NCI-H524 treated with DMSO at 0.1 percent for 48 hours (cell line): Measurements from ENCODE around the gene HDAC9.
"Not testable (repeated sequence)": the region's sequence is repeated elsewhere in the genome, so short reads cannot be mapped to it uniquely, and the experiment has no call there.

Experiments used
- DNase-seq: peaks from one replicate; lab custom pipeline; 2025; lab: John Stamatoyannopoulos, UW

The HDAC9 gene

GRCh38 chr7:18900236-18900635, 404.7 kb downstream of the HDAC9 start:
- peak; percentile 69 for DNase-seq

DNA sequence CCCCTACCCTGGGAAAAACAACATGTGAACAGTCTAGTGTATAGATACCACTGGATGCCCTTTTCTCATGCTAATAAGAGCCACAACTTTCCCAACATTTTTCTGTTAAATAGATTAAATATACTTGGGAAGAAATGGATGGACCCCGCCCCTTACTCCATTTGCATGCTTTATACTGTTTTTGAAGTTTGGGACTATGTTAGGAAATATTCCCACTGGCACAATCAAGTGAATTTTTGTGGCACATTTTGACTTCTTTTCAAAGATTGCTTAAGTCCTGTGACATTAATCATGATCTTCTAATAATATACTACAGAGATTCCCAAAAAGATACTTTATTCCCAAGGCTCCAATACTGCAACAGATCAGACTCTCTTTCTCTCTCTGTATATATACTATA, 405.3 kb downstream of the HDAC9 start:
- no peak for DNase-seq

DNA sequence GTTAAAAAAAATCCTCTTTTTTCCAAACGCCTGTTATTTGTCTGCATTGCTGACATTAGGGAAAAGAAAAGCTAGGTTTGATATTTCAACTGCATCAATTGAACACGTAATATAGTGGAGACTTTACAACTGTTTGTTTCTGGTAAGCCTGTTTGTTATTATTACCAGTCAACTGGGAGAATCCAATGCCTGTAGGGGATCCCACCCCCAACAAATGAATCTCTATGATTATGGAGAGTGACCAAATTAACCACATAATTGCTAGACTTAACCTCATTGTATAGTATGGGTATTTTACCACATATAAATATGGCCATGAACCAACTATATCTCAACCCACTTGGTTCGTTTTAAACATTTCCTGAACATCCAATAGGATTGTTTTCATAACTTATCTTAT, 405.8 kb downstream of the HDAC9 start:
- DNase-seq, result no peak

DNA sequence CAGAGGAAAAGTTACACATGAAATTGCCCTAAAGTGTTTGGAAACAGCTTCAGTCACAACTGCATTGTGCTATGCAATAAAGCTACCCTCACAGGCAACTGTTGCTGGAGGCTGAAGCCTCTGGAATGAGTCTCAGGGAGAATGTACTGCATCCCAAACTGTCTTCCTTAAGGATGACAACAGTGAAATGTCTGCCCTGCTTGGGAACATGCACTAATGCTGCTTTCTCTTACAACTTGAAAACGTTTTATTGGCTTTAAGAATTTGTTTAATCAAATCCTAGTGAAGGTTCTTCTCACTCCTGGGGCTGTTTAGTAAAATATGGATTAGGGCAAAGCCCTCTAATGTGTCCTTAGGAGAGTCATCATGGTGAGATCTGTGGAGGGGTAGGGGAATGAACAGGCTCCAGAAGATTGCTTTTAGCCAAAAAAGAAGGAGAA, 406.5 kb downstream of the HDAC9 start:
- DNase-seq, result no peak

GRCh38 chr7:18902892-18903291, 407.3 kb downstream of the HDAC9 start:
- no peak for DNase-seq

- DNase-seq, result no peak
Observed at GRCh38 chr7:18903695-18904094, 408.1 kb downstream of the HDAC9 start.

DNA sequence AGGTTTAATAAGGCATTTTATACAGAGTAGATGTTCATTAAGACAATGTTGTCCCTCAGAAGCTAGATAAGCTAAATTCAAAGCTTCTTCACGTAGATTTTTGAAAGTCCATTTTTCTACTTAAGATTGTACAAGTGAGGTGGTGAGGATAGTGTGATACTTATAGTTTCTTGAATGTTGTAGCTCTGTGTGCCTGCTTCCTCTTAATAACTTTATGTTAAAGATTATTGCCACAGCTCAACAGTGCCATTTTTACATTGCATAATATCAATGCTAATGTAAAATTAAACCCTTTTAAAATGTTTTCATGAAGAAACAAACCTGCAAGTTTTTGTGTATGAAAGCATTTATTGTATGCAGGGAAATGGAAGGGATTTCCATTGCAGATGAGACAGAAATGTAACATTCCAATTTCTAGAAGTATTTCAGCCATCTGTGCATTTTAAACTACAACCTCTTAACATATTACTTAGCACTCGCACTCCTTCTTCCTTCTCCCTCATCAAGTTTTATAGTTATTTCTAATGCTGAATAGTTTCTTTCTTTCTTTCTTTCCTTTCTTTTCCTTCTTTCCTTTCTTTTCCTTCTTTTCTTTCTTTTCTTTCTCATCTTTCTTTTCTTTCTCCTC, 409.9 kb downstream of the HDAC9 start:
- DNase-seq, result no peak

DNA sequence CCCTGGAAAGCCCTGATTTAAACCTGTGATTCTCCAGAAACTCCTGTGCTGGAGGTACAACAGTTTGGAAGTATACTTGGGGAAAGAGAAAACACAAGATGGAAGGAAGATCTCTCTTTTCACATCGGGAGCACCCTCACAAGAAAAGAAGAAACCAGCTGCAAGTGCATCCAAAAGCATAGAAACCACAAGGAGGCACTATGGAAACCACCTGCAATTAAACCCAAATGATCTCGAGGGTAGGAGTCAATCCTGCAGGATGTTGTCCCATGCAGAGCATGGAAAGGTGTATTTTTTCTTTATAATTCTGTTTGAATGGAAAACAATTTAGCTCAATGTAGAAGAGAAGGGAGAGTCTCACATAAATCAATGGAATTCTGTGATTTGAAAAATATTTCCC, 411.4 kb downstream of the HDAC9 start:
- DNase-seq, result no peak

DNA sequence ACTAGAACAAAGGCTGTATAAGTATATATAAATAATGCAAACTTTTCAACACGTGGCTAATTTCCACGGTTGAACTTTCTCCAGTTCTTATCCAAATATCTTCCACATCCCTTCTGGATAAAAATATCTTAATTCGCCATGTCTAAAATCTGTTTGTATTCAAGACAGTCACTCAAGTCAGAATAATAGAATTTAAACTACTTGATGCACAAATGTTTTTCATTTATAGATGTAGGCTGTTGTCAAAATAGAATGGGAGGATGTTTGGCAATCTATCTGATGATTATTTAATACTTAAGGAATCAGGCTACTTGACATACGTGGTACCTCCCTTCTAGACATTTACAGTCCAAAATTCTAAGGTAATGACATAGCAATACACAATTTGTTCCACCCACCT, 417.6 kb downstream of the HDAC9 start:
- DNase-seq, result no peak

- no peak for DNase-seq
Observed at GRCh38 chr7:18916826-18917225, 421.3 kb downstream of the HDAC9 start.

DNA sequence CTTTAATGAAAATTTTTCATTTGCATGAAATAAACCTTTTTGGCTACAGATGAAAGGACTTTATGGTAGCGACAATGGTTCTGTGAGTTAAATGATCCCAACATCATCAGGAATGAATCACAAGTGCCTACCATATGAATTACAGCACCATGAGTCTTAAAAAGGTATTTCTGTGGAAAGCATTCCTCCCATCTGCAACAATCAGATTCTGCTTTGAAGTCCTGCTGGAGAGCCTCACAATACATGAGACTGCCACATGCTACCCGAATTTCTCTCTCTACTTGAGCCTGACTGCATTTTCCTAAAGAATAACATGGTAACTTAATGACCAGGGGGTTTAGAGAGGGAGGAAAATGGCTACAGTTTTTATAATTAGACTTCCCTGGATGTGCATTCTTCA, 431.6 kb downstream of the HDAC9 start:
- no peak for DNase-seq

DNA sequence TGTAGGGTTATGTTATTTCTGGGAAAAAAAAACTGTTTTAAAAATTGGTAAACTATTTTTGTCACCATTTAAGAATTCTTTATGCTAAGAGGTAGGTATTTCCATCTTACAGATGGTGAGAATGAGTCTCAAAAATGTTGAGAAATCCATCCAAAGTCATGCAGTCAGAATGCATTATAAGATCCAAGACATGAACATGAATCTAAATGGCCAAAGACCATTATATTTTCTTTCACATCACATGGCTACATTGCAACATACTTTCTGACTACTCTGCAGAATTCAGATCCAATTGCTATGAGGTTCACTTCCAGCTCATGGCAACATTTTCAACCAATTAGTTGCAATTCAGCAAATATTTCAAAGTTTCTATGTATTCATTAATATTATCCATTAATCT, 440.7 kb downstream of the HDAC9 start:
- no peak for DNase-seq

GRCh38 chr7:18939771-18940592, 444.4 kb downstream of the HDAC9 start:
- DNase-seq, result no peak

DNA sequence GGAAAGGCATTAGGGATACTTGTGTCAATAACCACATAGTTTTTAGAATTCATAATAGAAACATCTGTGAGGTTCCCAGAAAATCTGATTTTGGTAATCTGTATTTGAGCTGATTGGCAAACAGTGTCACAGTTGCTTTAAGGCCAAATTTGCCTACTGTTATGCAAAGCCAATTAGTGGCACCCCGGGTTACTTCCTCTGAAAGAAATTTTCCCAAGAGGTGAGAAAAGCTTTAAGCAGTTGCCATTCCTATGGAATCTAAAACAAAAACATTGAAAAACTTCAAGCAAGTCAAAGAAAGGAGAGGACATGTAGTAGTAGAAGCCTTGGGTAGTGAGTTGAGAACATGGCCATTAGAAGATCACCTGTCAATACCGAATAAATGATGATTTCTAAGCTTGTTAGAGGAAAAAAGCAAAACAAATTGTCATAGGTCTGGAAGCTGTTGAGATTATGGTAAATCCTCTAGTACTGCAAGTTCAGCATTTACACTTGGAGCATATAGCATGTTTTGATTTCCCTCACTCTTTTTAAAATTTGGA, 445.1 kb downstream of the HDAC9 start:
- DNase-seq, result no peak

DNA sequence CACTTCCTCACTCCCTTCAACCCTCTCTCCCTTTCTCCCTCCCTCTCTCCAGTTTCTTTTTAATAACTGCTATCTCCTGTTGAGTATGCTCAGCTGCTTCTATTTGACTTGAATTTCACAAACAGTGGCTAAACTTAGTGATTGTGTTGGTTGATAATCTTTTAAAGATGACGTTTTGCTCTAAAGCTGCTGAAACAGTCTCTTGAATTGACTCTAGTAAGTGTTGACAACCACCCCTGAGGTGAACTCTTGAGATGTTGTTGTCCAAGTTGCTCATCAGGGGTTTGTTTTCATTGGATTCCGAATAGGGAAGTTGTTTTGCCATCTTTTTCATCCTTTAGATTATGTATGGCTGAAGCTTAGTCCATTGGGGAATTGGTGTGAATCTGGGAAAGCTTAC, 445.7 kb downstream of the HDAC9 start:
- DNase-seq, result no peak

- no peak for DNase-seq
Observed at GRCh38 chr7:18948521-18948920, 453.0 kb downstream of the HDAC9 start.

DNA sequence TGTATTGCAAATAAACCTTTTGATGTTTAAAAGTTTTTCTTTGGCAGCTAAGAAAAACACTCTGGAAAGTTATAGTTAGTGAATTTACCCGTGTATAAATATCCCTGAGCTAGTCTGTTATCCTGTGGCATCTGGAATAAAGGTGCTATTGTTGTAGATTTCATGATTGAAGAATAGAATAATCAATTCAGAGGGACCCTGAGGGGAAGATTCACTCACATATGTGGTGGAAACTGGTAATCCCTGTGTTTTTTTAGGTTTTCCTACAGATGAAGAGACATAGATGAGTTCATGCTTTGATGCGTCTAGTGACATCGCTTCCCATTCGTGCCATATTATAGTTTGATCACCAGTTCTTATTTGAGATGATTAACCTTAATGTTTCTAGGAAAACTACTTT, 457.3 kb downstream of the HDAC9 start:
- DNase-seq, result no peak

- DNase-seq, result no peak
Observed at GRCh38 chr7:18958627-18959026, 463.1 kb downstream of the HDAC9 start.

DNA sequence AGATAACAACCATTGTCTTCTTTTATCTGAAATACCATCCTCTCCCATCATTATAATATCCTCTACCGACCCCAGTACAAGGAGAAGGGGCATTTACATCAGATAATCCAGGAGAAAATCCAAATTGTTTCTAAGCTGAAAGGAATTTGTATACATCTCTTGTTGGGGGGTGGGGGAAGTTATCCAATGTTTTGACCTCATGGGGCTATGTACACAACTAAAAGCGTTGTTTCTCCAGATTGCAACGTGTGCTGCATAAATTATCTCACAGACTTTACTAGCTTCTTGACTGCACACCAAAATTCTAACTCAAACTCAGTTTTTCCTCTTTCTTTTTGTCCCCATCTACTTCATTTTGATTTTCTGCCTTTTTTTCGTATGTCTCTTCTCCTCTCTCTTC, 465.2 kb downstream of the HDAC9 start:
- DNase-seq, result no peak

- DNase-seq, result no peak
Observed at GRCh38 chr7:18962031-18962430, 466.5 kb downstream of the HDAC9 start.

GRCh38 chr7:18965657-18966056, 470.1 kb downstream of the HDAC9 start:
- DNase-seq, result no peak

GRCh38 chr7:18967755-18968154, 472.2 kb downstream of the HDAC9 start:
- DNase-seq, result not testable (repeated sequence)

DNA sequence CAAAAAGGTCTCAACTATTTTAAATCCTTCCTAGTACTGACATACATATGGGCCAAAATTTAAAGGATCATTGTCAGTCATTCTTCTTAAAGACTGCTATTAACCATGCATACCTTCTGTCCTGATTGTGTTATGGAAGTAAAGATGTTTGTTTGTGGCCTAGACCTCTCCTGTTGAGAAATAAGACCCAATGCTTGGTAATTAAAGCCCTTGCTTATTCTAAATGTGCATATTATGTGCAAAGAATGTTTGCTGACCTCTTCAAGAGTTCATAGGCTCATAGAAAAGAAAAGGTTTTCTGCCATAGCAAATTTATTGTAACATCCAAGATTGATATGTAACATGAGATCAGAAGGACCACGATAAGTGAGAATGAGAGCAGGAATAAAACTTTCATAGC, 476.3 kb downstream of the HDAC9 start:
- no peak for DNase-seq
